ENCODE data around the gene LTBP4.

LTBP4 gene

DNA sequence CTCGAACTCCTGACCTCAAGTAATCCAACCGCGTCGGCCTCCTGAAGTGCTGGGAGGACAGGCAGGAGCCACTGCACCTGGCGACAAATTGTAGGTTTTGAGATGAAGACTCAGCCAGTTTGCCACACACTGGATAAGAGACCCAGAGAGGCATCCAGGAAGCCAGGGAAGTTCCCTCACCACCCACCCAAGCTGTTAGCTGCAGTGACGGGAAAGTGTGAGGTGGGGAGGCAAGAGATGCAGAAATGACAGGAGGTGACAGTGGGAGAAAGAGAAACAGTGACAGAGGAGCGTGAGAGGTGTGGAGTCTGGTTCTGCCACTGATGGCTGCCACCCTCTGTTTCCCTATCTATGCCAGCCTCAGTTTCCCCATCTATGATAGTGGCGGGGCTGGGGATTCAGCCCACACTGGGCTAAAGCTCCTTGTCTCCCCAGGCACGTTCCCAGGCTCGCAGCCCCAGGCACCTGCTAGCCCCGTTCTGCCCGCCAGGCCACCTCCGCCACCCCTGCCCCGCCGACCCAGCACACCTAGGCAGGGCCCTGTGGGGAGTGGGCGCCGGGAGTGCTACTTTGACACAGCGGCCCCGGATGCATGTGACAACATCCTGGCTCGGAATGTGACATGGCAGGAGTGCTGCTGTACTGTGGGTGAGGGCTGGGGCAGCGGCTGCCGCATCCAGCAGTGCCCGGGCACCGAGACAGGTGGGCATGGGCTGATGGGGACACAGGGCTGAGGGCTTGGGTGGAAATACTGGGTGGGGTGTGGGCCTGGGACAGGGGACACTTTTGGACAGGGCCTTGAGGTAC, 21.0 kb downstream of the LTBP4 start:
- WGBS, result 95% methylated on average over 23 of the region's 24 CpGs
- Histone ChIP-seq H4K8ac (ENCODE audit: low read length) (no peak overlapping the region), H3K4me1 (ENCODE audit: control insufficient read depth, insufficient read depth, low read depth, low read length) (peaks cover 19% of the 10 kb centered on the region), H2AFZ (ENCODE audit: low read depth, low read length) (no peak overlapping the region), H2BK120ac (ENCODE audit: low read depth, low read length) (no peak overlapping the region), H3K9ac (ENCODE audit: low read length) (no peak overlapping the region), H3K79me1 (replicated peaks; ENCODE audit: low read length, poor library complexity, severe bottlenecking) (peaks cover 2% of the 10 kb centered on the region), H3K27me3 (ENCODE audit: control insufficient read depth in 1 of 2, insufficient read depth in 1 of 2, low read length in 2 of 2) (no peaks in the 10 kb centered on the region), H3K14ac (ENCODE audit: low read length in 2 of 2) (no peak overlapping the region), H3K4me3 (ENCODE audit: insufficient read depth in 1 of 2, low read depth in 1 of 2, low read length in 2 of 2) (no peak overlapping the region), H2BK5ac (ENCODE audit: low read depth, low read length, poor library complexity, severe bottlenecking) (no peak overlapping the region), H2BK15ac (ENCODE audit: low read depth, poor library complexity, severe bottlenecking) (no peak overlapping the region), H4K91ac (ENCODE audit: low read length) (no peak overlapping the region), H3K4me2 (ENCODE audit: low read length, poor library complexity, severe bottlenecking) (no peak overlapping the region), H3K23ac (ENCODE audit: low read length in 2 of 2) (no peak overlapping the region), H2AK5ac (ENCODE audit: low read length, severe bottlenecking) (no peak overlapping the region), H3K9me3 (ENCODE audit: control insufficient read depth, low read length) (no peaks in the 10 kb centered on the region), H2BK12ac (ENCODE audit: low read length in 2 of 2) (no peak overlapping the region), H3K18ac (ENCODE audit: low read depth in 1 of 2, low read length in 2 of 2) (no peak overlapping the region), H3K36me3 (ENCODE audit: control insufficient read depth in 1 of 2, insufficient read depth in 2 of 2, low read depth in 1 of 2, low read length in 2 of 2) (peaks cover 44% of the 10 kb centered on the region in 2 experiments), H3K4ac (ENCODE audit: low read depth in 1 of 2, low read length in 2 of 2) (no peak overlapping the region), H3K27ac (ENCODE audit: low read length, poor library complexity, severe bottlenecking) (no peak overlapping the region)
- no peak for DNase-seq

DNA sequence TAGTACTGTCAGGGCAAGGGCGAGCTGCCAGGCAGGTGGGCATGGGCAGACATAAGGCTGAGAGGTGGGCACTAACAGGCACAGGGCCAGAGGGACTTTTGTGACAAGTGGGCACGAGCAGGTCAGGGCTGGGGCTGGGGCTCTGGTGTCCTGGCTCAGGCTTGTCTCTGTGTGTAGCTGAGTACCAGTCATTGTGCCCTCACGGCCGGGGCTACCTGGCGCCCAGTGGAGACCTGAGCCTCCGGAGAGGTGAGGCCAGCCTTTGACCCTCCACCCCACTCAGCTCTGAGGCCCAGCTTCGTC, 21.6 kb downstream of the LTBP4 start:
- Histone ChIP-seq H2BK5ac (ENCODE audit: low read depth, low read length, poor library complexity, severe bottlenecking) (no peak overlapping the region), H3K79me1 (replicated peaks; ENCODE audit: low read length, poor library complexity, severe bottlenecking) (peaks cover 2% of the 10 kb centered on the region), H2BK12ac (ENCODE audit: low read length in 2 of 2) (no peak overlapping the region), H3K27me3 (ENCODE audit: control insufficient read depth in 1 of 2, insufficient read depth in 1 of 2, low read length in 2 of 2) (no peaks in the 10 kb centered on the region), H3K4me3 (ENCODE audit: insufficient read depth in 1 of 2, low read depth in 1 of 2, low read length in 2 of 2) (no peak overlapping the region), H4K91ac (ENCODE audit: low read length) (no peak overlapping the region), H3K9ac (ENCODE audit: low read length) (no peak overlapping the region), H3K27ac (ENCODE audit: low read length, poor library complexity, severe bottlenecking) (peak overlapping the region; percentile 1), H4K8ac (ENCODE audit: low read length) (no peak overlapping the region), H3K23ac (ENCODE audit: low read length in 2 of 2) (no peak overlapping the region), H3K18ac (ENCODE audit: low read depth in 1 of 2, low read length in 2 of 2) (no peak overlapping the region), H3K36me3 (ENCODE audit: control insufficient read depth in 1 of 2, insufficient read depth in 2 of 2, low read depth in 1 of 2, low read length in 2 of 2) (peaks cover 44 to 50% of the 10 kb centered on the region in 2 experiments), H3K14ac (ENCODE audit: low read length in 2 of 2) (no peak overlapping the region), H2AFZ (ENCODE audit: low read depth, low read length) (no peak overlapping the region), H3K9me3 (ENCODE audit: control insufficient read depth, low read length) (no peaks in the 10 kb centered on the region), H3K4me2 (ENCODE audit: low read length, poor library complexity, severe bottlenecking) (no peak overlapping the region), H3K4me1 (ENCODE audit: control insufficient read depth, insufficient read depth, low read depth, low read length) (peaks cover 20% of the 10 kb centered on the region), H2BK15ac (ENCODE audit: low read depth, poor library complexity, severe bottlenecking) (no peak overlapping the region), H3K4ac (ENCODE audit: low read depth in 1 of 2, low read length in 2 of 2) (no peak overlapping the region), H2BK120ac (ENCODE audit: low read depth, low read length) (no peak overlapping the region), H2AK5ac (ENCODE audit: low read length, severe bottlenecking) (peak overlapping the region; percentile 4)
- DNase-seq, result no peak
- WGBS, result 90% methylated on average over 7 of the region's 7 CpGs

DNA sequence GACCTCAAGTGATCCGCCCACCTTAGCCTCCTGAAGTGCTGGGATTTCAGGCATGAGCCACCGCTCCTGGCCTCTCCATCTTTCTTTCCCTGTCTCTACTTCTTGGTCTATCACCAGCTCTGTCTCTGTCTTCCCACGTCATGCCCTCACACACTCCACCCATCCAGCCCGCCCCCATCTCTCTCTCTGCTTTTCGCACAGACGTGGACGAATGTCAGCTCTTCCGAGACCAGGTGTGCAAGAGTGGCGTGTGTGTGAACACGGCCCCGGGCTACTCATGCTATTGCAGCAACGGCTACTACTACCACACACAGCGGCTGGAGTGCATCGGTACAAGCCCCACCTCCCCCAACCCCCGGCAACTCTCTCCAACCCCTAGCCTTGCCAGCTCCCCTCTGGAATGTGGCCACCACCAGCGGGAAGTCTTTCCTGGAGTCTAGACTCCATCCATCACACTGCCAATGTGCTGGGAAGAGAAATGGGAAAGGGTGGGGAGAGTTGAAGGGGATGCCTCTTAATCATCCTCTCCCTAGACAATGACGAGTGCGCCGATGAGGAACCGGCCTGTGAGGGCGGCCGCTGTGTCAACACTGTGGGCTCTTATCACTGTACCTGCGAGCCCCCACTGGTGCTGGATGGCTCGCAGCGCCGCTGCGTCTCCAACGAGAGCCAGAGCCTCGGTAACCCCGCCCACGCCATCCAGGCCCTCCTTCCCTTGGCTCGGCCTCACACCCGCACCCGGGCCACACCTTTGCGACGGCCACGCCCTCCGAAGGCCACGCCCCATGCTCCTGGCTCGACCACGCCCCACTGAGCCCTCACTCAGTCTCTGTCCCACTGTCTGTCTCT, 22.5 kb downstream of the LTBP4 start:
- peaks cover 2% of the 10 kb centered on the region for H3K79me1 ChIP-seq (replicated peaks; ENCODE audit: low read length, poor library complexity, severe bottlenecking)
- H3K36me3 ChIP-seq (ENCODE audit: control insufficient read depth in 1 of 2, insufficient read depth in 2 of 2, low read depth in 1 of 2, low read length in 2 of 2), result peaks cover 46 to 52% of the 10 kb centered on the region in 2 experiments
- 24% methylated on average over 24 of the region's 41 CpGs for WGBS
- H3K4ac ChIP-seq (ENCODE audit: low read depth in 1 of 2, low read length in 2 of 2), result no peak overlapping the region
- H3K4me3 ChIP-seq (ENCODE audit: insufficient read depth in 1 of 2, low read depth in 1 of 2, low read length in 2 of 2), result no peak overlapping the region
- H3K9me3 ChIP-seq (ENCODE audit: control insufficient read depth, low read length), result no peaks in the 10 kb centered on the region
- H3K4me1 ChIP-seq (ENCODE audit: control insufficient read depth, insufficient read depth, low read depth, low read length), result peaks cover 20% of the 10 kb centered on the region
- H3K27me3 ChIP-seq (ENCODE audit: control insufficient read depth in 1 of 2, insufficient read depth in 1 of 2, low read length in 2 of 2), result no peaks in the 10 kb centered on the region
- peak; percentile 69 for DNase-seq
- H2BK15ac ChIP-seq (ENCODE audit: low read depth, poor library complexity, severe bottlenecking), result no peak overlapping the region
- H3K23ac ChIP-seq (ENCODE audit: low read length in 2 of 2), result no peak overlapping the region
- peak overlapping the region; percentile 82 for H4K8ac ChIP-seq (ENCODE audit: low read length)
- H2AFZ ChIP-seq (ENCODE audit: low read depth, low read length), result peak overlapping the region; percentile 7
- H4K91ac ChIP-seq (ENCODE audit: low read length), result peak overlapping the region; percentile 32
- H3K18ac ChIP-seq (ENCODE audit: low read depth in 1 of 2, low read length in 2 of 2), result peak overlapping the region in 1 of 2 experiments; percentile 46
- H3K4me2 ChIP-seq (ENCODE audit: low read length, poor library complexity, severe bottlenecking), result peak overlapping the region; percentile 65
- no peak overlapping the region for H3K9ac ChIP-seq (ENCODE audit: low read length)
- peak overlapping the region; percentile 59 for H2AK5ac ChIP-seq (ENCODE audit: low read length, severe bottlenecking)
- H3K27ac ChIP-seq (ENCODE audit: low read length, poor library complexity, severe bottlenecking), result peak overlapping the region; percentile 78
- H2BK120ac ChIP-seq (ENCODE audit: low read depth, low read length), result no peak overlapping the region
- H3K14ac ChIP-seq (ENCODE audit: low read length in 2 of 2), result peak overlapping the region in 1 of 2 experiments; percentile 79
- H2BK12ac ChIP-seq (ENCODE audit: low read length in 2 of 2), result no peak overlapping the region
- peak overlapping the region; percentile 46 for H2BK5ac ChIP-seq (ENCODE audit: low read depth, low read length, poor library complexity, severe bottlenecking)
